H9 (cell line): Measurements from ENCODE around the gene EIF4E2. TPM values are rescaled to one million over a fixed set of nuclear protein-coding genes. Genes with fewer than 3 reads are reported as not detected.

Experiments
- DNase-seq: peaks from one replicate; pipeline ENCODE4 v3.0.0-alpha.2; 2017
- H2AFZ ChIP-seq: one replicate; pipeline ENCODE4 v1.6.1; 2013; ENCODE audit warnings: mild to moderate bottlenecking, low read length, control low read depth, moderate library complexity
- H2AK5ac ChIP-seq: 2 replicates; pipeline ENCODE4 v1.6.1; 2013; ENCODE audit warnings: low read length, control low read depth, mixed read lengths; ENCODE audit not compliant: insufficient read length
- H2BK120ac ChIP-seq: one replicate; pipeline ENCODE4 v1.6.1; 2013; ENCODE audit warnings: low read depth, mild to moderate bottlenecking, low read length, control low read depth, inconsistent platforms; ENCODE audit not compliant: poor library complexity, severe bottlenecking
- H2BK12ac ChIP-seq: 2 replicates; pipeline ENCODE4 v1.6.1; 2013; ENCODE audit warnings: low read length, control low read depth, mixed read lengths, low read depth; ENCODE audit not compliant: insufficient read length
- H2BK15ac ChIP-seq: 2 replicates; pipeline ENCODE4 v1.6.1; 2013; ENCODE audit warnings: low read depth, low read length, control low read depth
- H2BK20ac ChIP-seq: one replicate; pipeline ENCODE4 v1.6.1; 2013; ENCODE audit warnings: low read depth, mild to moderate bottlenecking, low read length, control low read depth, inconsistent platforms; ENCODE audit not compliant: poor library complexity, severe bottlenecking
- H2BK5ac ChIP-seq: 2 replicates; pipeline ENCODE4 v1.6.1; 2013; ENCODE audit warnings: low read length, control low read depth, mixed read lengths; ENCODE audit not compliant: insufficient read length
- H3K14ac ChIP-seq: 2 replicates; pipeline ENCODE4 v1.6.1; 2013; ENCODE audit warnings: low read length, control low read depth; ENCODE audit not compliant: insufficient read depth
- H3K18ac ChIP-seq: 2 replicates; pipeline ENCODE4 v1.6.1; 2013; ENCODE audit warnings: low read depth, mild to moderate bottlenecking, mixed read lengths, low read length, control low read depth; ENCODE audit not compliant: insufficient read length
- H3K23ac ChIP-seq: 2 replicates; pipeline ENCODE4 v1.6.1; 2013; ENCODE audit warnings: low read length, control low read depth, mixed read lengths, low read depth; ENCODE audit not compliant: insufficient read length
- H3K23me2 ChIP-seq: 2 replicates; pipeline ENCODE4 v1.6.1; 2013; ENCODE audit warnings: low read depth, mild to moderate bottlenecking, mixed read lengths, low read length, control low read depth; ENCODE audit not compliant: insufficient read length, poor library complexity, severe bottlenecking
- H3K27ac ChIP-seq: 2 replicates; pipeline ENCODE4 v1.5.1; 2013; ENCODE audit warnings: low read length, control low read depth, mixed read lengths, low read depth; ENCODE audit not compliant: insufficient read length
- H3K27me3 ChIP-seq: 2 replicates; pipeline ENCODE4 v1.6.1; 2013; ENCODE audit warnings: low read length, control low read depth, inconsistent platforms; ENCODE audit not compliant: insufficient read depth
- H3K4ac ChIP-seq: 2 replicates; pipeline ENCODE4 v1.6.1; 2013; ENCODE audit warnings: low read depth, mild to moderate bottlenecking, control low read depth, inconsistent platforms, low read length, moderate library complexity
- H3K4me1 ChIP-seq: 2 replicates; pipeline ENCODE4 v1.6.1; 2013; ENCODE audit warnings: low read length, control low read depth, inconsistent platforms; ENCODE audit not compliant: insufficient read depth
- H3K4me2 ChIP-seq: 2 replicates; pipeline ENCODE4 v1.6.1; 2013; ENCODE audit warnings: low read length, control low read depth, mixed read lengths; ENCODE audit not compliant: insufficient read length, insufficient read depth
- H3K56ac ChIP-seq: 2 replicates; pipeline ENCODE4 v1.6.1; 2013; ENCODE audit warnings: low read depth, mild to moderate bottlenecking, mixed read lengths, low read length, control low read depth; ENCODE audit not compliant: insufficient read length
- H3K79me1 ChIP-seq: 2 replicates; pipeline ENCODE4 v1.6.1; 2013; ENCODE audit warnings: low read depth, mild to moderate bottlenecking, moderate library complexity, low read length, control low read depth, inconsistent platforms; ENCODE audit not compliant: insufficient read depth, poor library complexity, severe bottlenecking
- H3K79me2 ChIP-seq: 2 replicates; pipeline ENCODE4 v1.6.1; 2013; ENCODE audit warnings: low read length, control low read depth, inconsistent platforms; ENCODE audit not compliant: insufficient read depth
- H3K9ac ChIP-seq: 2 replicates; pipeline ENCODE4 v1.6.1; 2013; ENCODE audit warnings: low read length, control low read depth, mixed read lengths; ENCODE audit not compliant: insufficient read length; ENCODE audit errors: extremely low read depth
- H3K9me3 ChIP-seq: one replicate; pipeline ENCODE4 v1.6.1; 2013; ENCODE audit warnings: low read depth, low read length, inconsistent platforms; ENCODE audit not compliant: control insufficient read depth
- H3T11ph ChIP-seq: one replicate; pipeline ENCODE4 v1.6.1; 2013; ENCODE audit warnings: mild to moderate bottlenecking, low read length, control low read depth, inconsistent platforms
- H4K20me1 ChIP-seq: one replicate; pipeline ENCODE4 v1.6.1; 2013; ENCODE audit not compliant: control insufficient read depth, insufficient read length, insufficient read depth
- H4K5ac ChIP-seq: 2 replicates; pipeline ENCODE4 v1.6.1; 2013; ENCODE audit warnings: low read depth, mild to moderate bottlenecking, mixed read lengths, low read length, control low read depth; ENCODE audit not compliant: insufficient read length
- H4K8ac ChIP-seq: replicated peaks from 2 replicates; pipeline ENCODE4 v1.6.1; 2013; ENCODE audit warnings: low read length, control low read depth, mixed read lengths, low read depth; ENCODE audit not compliant: insufficient read length
- H4K91ac ChIP-seq: 2 replicates; pipeline ENCODE4 v1.6.1; 2013; ENCODE audit warnings: low read depth, mild to moderate bottlenecking, moderate library complexity, mixed read lengths, low read length, control low read depth; ENCODE audit not compliant: insufficient read length
- H3K27ac Mint-ChIP-seq, 3 experiments: 2 replicates in 2 of 3; 3 replicates in 1 of 3; pipeline ENCODE4 v1.8.0; 2020 to 2021; ENCODE audit warnings: mixed read lengths in 3 of 3, mild to moderate bottlenecking in 1 of 3, moderate library complexity in 1 of 3
- H3K27me3 Mint-ChIP-seq: 2 replicates; pipeline ENCODE4 v1.8.0; 2021; ENCODE audit warnings: low read depth, mild to moderate bottlenecking, moderate library complexity, mixed read lengths
- H3K36me3 Mint-ChIP-seq, 3 experiments: 2 replicates in 2 of 3; 3 replicates in 1 of 3; pipeline ENCODE4 v1.8.0; 2020 to 2021; ENCODE audit warnings: low read depth in 3 of 3, mixed read lengths in 3 of 3; ENCODE audit not compliant: insufficient read depth in 1 of 3
- H3K4me1 Mint-ChIP-seq, 2 experiments: 2 replicates each; pipeline ENCODE4 v1.8.0; 2020; ENCODE audit warnings: mixed read lengths in 2 of 2
- H3K4me3 Mint-ChIP-seq, 2 experiments: 2 replicates in 1 of 2; 3 replicates in 1 of 2; pipeline ENCODE4 v1.8.0; 2020 to 2021; ENCODE audit warnings: mild to moderate bottlenecking in 2 of 2, mixed read lengths in 2 of 2, moderate library complexity in 1 of 2
- H3K9me3 Mint-ChIP-seq, 2 experiments: 2 replicates in 1 of 2; 3 replicates in 1 of 2; pipeline ENCODE4 v1.8.0; 2020; ENCODE audit warnings: mild to moderate bottlenecking in 2 of 2, mixed read lengths in 2 of 2, moderate library complexity in 1 of 2
- WGBS: extraction: QIAGEN DNeasy Blood & Tissue Kit; methylation state at CpG from one replicate; pipeline ENCODE4 v1.1.7; 2013; ENCODE audit warnings: missing lambda C conversion rate, low lambda C conversion rate, mixed read lengths; ENCODE audit not compliant: insufficient read length; ENCODE audit errors: extremely low coverage; 5-methylcytosine and 5-hydroxymethylcytosine counted together
- total RNA-seq: library from RNA; stranded (reverse); gene quantifications from 2 replicates; pipeline ENCODE4 v1.2.1, GENCODE V29; 2021
- TF ChIP-seq, protein P1 (sequence below): fragments of 200-600 bp; sonication (generic); conservative IDR thresholded peaks from 3 replicates; pipeline ENCODE4 v1.8.0; 2021; ENCODE audit warnings: antibody characterized with exemption, mild to moderate bottlenecking

EIF4E2 gene
- total RNA-seq, 1 experiment from 2014 or later, result 109 TPM

DNA sequence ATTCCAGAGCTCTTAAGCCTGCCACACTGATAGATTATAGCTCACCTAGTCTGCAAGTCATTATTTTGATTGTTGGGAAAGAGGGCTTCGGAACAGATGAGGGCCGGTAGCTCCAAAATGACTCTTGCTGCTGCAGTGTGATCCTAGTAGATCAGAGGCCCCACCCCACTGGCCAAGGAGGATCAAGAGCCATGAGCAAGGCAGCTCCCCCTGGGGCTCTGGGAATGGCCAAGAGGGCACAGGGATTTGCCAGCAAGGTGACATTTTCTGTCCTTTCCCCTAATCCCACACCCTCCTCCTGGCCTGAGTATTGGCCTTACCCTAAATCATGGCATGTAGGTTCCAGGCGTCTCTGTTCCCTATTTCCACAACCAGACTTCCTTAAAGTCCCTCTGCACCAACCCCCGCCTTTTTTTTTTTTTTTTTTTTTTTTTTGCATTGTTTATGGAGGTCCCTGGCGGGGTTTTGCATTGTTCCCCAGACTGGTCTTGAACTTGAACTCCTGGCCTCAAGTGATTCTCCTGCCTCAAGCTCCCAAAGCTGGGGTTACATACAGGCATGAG lies 36.5 kb downstream of the EIF4E2 start:
- Histone ChIP-seq H2BK15ac (no peak overlapping the region), H2BK20ac (no peak overlapping the region)
- no CpG with 5 or more reads among the region's 5 CpGs for WGBS

More for the DNA sequence above, 36.5 kb downstream of the EIF4E2 start:
- H4K20me1 ChIP-seq, result no peaks in the 10 kb centered on the region
- no peak overlapping the region for H2AFZ ChIP-seq
- no peak overlapping the region for H3K4me2 ChIP-seq
- no peaks in the 10 kb centered on the region for H3K23me2 ChIP-seq
- Mint-ChIP-seq H3K27ac (no peak overlapping the region), H3K9me3 (peaks cover 0 to 12% of the 10 kb centered on the region in 2 experiments; a peak in 3 of 5 replicates), H3K27me3 (peaks cover 3% of the 10 kb centered on the region; the same call in 1 of the 2 replicates), H3K36me3 (peaks cover 13 to 23% (median 21%) of the 10 kb centered on the region in 3 experiments; a peak in 6 of 7 replicates), H3K4me3 (no peak overlapping the region), H3K4me1 (peaks cover 28 to 33% of the 10 kb centered on the region in 2 experiments)
- no peaks in the 10 kb centered on the region for H3K9me3 ChIP-seq
- H2AK5ac ChIP-seq, result no peak overlapping the region
- no peak overlapping the region for H4K5ac ChIP-seq
- H3T11ph ChIP-seq, result no peak overlapping the region
- H3K4ac ChIP-seq, result no peak overlapping the region
- DNase-seq, result no peak
- no peaks in the 10 kb centered on the region for H3K27me3 ChIP-seq
- H2BK120ac ChIP-seq, result no peak overlapping the region
- TF ChIP-seq, protein P1, sequence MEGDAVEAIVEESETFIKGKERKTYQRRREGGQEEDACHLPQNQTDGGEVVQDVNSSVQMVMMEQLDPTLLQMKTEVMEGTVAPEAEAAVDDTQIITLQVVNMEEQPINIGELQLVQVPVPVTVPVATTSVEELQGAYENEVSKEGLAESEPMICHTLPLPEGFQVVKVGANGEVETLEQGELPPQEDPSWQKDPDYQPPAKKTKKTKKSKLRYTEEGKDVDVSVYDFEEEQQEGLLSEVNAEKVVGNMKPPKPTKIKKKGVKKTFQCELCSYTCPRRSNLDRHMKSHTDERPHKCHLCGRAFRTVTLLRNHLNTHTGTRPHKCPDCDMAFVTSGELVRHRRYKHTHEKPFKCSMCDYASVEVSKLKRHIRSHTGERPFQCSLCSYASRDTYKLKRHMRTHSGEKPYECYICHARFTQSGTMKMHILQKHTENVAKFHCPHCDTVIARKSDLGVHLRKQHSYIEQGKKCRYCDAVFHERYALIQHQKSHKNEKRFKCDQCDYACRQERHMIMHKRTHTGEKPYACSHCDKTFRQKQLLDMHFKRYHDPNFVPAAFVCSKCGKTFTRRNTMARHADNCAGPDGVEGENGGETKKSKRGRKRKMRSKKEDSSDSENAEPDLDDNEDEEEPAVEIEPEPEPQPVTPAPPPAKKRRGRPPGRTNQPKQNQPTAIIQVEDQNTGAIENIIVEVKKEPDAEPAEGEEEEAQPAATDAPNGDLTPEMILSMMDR, result no peak
- H3K56ac ChIP-seq, result no peak overlapping the region
- no peak overlapping the region for H2BK12ac ChIP-seq
- no peaks in the 10 kb centered on the region for H3K79me2 ChIP-seq
- H3K9ac ChIP-seq, result no peak overlapping the region
- no peak overlapping the region for H3K23ac ChIP-seq
- no peak overlapping the region for H4K91ac ChIP-seq
- no peak overlapping the region for H3K18ac ChIP-seq
- no peak overlapping the region for H4K8ac ChIP-seq
- no peaks in the 10 kb centered on the region for H3K4me1 ChIP-seq
- H3K27ac ChIP-seq, result no peak overlapping the region
- no peak overlapping the region for H3K14ac ChIP-seq
- no peak overlapping the region for H2BK5ac ChIP-seq
- H3K79me1 ChIP-seq, result no peaks in the 10 kb centered on the region
